KBM-7 (cell line): ENCODE data around the gene VPS13D.

ENCODE experiments used
- DNase-seq: peaks from one replicate; pipeline ENCODE4 v3.0.0-alpha.2; 2015
- in situ Hi-C: fragments of 300-500 bp; cut with MboI; formaldehyde crosslinking; loops from 2 replicates; pipeline ENCODE4 v1.14.3; 2020; ENCODE audit warnings: low sequenced_read_pairs, low pct_unique_long_range_greater_than_20kb, mixed read lengths

The VPS13D gene

DNA sequence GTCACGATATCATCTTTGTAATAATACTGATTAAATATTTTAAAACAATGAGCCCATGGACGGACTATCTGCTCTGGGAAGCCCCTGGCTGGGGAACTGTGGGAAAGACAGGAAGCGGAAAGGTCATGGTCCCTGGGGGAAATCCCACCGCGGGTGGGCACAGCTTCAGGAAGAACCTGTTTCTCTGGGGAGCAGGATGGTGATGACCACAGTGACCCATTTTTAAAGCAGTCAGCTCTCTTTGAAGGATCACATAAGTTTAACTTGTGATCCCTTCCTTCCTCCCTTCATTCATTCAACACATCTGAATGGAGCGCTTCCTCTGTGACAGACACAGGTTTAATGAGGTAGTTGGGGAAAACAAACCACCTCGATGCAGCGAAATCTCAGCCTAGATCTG is 315.2 kb downstream of the VPS13D start:
- no peak for DNase-seq
- in situ Hi-C loops: no loop called here

GRCh38 chr1:12546771-12547585 is 317.1 kb downstream of the VPS13D start:
- in situ Hi-C loops: no loop called here
- DNase-seq: no peak

- in situ Hi-C loops: no loop called here
- no peak for DNase-seq
Observed at GRCh38 chr1:12547586-12548225, 317.9 kb downstream of the VPS13D start.

DNA sequence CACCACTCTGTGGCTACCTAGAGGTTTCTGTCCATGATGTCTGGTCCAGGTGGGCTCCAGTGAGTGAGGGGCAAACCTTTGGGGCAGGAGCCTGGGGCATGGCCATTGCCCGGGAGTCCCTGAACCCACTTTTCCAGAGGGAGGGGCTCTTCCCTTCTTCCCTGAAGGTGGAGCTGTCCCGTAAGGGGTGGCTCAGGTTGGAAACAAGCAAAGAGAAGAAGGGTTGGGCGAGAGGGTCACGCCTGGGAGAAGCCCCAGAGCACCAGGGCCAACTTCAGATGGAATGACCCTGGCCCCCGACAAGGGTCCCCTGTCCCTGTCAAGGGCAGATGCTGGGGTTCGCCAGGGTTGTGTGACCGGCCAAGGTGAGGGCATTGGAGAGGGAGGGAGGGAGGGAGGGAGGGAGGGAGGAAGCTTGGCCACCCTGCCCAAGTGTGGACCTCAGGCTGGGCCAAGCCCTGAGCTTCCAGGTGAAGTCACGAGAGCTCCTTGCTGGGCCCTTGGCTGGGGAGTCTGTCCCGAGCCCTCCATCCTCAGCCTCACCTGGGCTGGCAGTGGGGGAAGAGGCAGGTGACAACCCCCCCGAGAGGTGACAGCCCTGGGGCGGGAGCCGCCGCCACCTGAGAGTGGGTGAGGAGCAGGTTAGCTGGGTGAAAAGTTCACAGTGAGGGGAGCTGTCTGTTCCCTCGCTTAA is 318.6 kb downstream of the VPS13D start:
- in situ Hi-C loops: no loop called here
- no peak for DNase-seq

GRCh38 chr1:12548973-12549459 is 319.2 kb downstream of the VPS13D start:
- no peak for DNase-seq
- in situ Hi-C loops: no loop called here

DNA sequence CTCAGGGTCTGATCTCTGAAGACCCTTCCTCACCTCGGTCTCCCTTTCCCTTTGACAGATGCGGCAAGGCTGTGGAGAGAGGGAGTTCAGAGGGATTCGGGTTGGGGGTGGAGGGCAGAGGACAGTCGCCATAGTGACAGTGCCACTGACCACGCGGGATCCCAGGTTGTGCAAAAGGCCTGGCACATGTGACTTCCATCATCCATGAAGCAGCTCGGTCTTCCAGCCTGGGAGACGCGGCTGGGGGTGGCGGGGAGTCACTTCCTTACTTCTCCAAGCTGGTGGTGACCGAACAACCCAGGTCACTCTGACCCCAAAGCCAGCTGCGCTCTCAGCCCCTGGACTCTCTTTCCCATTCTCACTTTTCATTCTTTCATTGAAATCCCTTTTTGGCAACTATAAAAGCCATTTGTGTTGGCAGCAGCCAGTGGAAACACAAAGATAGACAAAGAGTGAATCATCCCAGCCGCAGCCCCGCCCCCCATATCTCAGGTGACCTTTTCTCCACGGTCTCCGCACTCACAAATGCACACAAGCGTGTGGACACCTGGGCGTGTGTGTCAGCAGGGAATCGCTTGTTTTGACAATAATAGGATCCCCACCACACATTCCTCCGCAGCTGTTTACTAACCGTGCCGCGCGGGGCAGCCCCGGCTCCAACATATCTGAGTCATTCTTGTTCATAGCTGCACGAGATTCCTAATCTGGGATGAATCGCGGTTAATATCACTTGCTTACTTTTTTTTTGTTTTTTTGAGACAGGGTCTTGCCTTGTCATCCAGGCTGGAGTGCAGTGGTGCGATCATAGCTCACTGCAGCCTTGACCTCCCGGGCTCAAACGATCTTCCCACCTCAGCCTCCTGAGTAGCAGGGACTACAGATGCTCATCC is 319.9 kb downstream of the VPS13D start:
- no peak for DNase-seq
- in situ Hi-C loops: no loop called here

DNA sequence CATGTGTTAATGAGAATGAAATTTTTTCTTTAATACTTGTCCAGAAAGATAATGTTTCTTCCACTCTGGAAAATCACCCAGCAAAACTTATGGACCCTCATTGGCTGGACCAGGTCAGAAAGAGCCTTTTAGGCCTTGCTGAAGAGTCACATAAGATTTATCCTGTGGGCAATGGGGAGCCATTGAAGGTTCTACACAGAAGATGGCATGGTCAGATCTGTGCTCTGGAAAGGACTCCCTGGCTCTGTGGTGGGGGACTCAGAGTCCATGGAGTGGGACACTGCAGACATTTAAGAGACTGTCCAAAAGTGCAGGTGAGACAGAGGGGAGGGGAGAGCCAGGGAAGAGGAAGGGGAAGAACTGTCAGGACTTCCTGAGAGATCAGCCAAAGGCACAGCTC is 321.8 kb downstream of the VPS13D start:
- no peak for DNase-seq
- in situ Hi-C loops: no loop called here

- no peak for DNase-seq
- in situ Hi-C loops: no loop called here
Observed at GRCh38 chr1:12552111-12552888, 322.5 kb downstream of the VPS13D start.

GRCh38 chr1:12552951-12553921 is 323.4 kb downstream of the VPS13D start:
- DNase-seq: no peak
- in situ Hi-C loops: no loop called here

DNA sequence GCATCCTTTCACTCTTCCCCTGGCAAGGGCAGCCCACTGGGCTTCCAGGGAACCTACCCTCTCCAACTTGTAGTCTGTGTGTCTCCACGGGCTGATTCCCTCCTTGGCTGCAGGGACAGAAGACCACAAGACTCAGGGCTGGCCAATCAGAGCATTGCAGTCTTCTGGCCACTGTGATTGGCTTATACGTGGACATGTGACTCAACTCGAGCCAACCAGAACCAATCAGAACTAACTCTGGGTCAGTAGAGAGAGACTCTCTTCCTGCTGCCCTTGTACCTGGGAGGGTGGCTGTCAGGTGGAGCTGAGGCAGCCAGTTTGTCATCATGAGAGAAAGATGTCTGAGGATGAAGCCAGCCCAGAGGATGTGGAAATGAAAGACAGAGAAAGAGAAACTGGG is 324.1 kb downstream of the VPS13D start:
- in situ Hi-C loops: no loop called here
- DNase-seq: no peak

GRCh38 chr1:12554521-12555305 is 324.9 kb downstream of the VPS13D start:
- DNase-seq: no peak
- in situ Hi-C loops: no loop called here

GRCh38 chr1:12555411-12556367 is 325.9 kb downstream of the VPS13D start:
- no peak for DNase-seq
- in situ Hi-C loops: no loop called here

DNA sequence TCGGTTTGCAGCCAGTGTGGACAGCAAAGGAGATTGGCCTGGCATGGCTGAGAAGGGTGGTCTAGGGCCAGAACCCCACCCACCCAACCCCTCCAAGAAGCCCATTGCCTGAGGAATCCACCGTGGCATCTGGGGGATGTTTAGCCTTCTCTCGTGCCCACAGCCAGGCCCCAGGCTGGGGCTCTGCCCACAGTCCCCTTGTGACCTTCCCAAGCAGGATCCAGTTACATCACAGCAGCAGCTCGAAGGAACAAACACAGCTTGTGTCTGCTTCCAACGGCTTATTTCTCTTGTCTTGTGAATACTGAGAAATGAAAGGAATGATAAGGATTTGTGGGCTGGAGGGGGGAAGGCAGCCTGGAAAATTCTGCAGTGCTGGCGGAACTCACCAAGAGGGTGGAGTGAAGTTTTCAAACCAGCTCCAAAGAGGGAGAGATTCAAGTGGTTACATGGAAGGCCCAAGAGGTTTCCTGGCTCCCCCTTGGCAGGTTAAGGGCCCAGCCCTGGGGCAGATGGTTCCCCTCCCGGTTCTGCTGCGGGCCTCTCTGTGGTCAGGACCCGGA is 326.6 kb downstream of the VPS13D start:
- in situ Hi-C loops: no loop called here

DNA sequence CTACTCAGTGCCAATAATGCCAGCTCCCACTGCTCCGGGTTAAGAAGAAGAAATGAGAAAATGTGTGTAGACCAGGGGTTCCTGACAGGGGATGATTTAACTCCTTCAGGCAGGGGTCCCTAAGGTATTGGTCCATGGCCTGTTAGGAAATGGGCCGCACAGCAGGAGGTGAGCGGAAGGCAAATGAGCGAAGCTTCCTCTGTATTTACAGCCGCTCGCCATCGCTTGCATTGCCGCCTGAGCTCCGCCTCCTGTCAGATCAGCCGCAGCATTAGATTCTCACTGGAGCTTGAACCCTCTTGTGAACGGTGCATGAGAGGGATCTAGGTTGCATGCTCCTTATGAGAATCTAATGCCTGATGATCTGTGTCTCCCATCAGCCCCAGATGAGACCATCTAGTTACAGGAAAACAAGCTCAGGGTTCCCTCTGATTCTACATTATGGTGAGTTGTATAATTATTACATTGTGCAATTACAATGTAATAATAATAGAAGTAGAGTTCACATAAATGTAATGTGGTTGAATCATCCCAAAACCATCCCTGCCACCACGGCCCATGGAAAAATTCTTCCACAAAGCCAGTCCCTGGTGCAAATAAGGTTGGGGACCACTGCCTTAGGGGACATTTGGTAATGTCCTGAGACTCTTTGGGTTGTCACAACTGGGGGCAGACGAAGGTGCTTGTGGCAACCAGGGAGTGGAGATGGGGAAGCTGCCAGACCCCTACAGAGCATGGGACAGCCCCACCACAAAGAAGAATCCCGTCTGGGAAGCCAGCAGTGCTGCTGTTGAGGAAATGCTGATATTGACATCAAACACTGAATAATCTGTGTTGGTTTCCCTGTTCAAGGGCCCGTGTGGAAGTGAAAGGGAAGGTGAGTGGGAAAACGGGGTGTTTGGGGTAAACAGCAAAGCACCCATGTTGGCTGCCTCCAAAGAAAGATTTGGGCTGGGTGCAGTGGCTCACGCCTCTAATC is 327.4 kb downstream of the VPS13D start:
- in situ Hi-C loops: no loop called here
- no peak for DNase-seq

More for the DNA sequence above, 326.6 kb downstream of the VPS13D start:
- DNase-seq: no peak
